ENCODE data around the gene MXD3.

DNA sequence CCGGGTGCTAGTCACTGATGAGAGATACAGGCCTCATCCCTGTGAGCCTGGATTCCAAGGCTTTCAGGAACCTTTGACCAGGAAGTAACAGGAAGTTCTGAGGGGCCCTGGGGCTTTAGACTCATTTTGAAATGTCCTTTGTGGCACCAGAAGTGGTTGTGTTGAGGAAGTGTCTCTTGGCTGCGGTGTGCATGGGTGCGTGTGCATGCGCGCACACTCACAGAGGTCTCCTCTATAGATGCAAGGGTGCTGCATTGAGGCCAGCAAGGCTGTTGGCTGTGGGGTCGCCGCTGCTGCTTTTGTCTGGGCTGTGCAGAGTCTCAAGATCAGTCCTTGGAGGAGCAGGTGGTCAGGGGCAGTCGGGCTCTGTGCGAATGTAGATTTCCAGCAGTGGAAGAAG is 15.8 kb downstream of the MXD3 start:
- TF ChIP-seq ZNF274 (IDR thresholded peaks at IDR 0.05; ENCODE audit: low read depth, low read length) (no peak), YY1 (IDR thresholded peaks at IDR 0.05; ENCODE audit: insufficient read depth, insufficient read length) (no peak)

Measured in NT2/D1 (cell line).